Activated CD4-positive, CD25-positive, alpha-beta regulatory T cell (primary cell): ENCODE measurements around the gene CUL4A.
"Not testable (repeated sequence)": the region's sequence is repeated elsewhere in the genome, so short reads cannot be mapped to it uniquely, and the experiment has no call there.

ENCODE experiments used
- DNase-seq, 4 experiments: peaks; one replicate each; lab custom pipeline; 2025; lab: John Stamatoyannopoulos, UW

The CUL4A gene

GRCh38 chr13:113209336-113209758, at the start of gene CUL4A:
TSS of gene CUL4A (plus strand) at chr13:113209613. CDS start at chr13:113209628, 15 bp downstream.
- peak; percentile 42 to 59 (median 47) for DNase-seq

GRCh38 chr13:113159701-113160100, 49.7 kb upstream of the CUL4A start:
- no peak for DNase-seq

GRCh38 chr13:113160983-113161382, 48.4 kb upstream of the CUL4A start:
- DNase-seq, result no peak

GRCh38 chr13:113161433-113161832, 48.0 kb upstream of the CUL4A start:
- no peak for DNase-seq

GRCh38 chr13:113161975-113162374, 47.4 kb upstream of the CUL4A start:
- not testable (repeated sequence) for DNase-seq

- DNase-seq, result no peak
These were observed 46.4 kb upstream of the CUL4A start for GRCh38 chr13:113162783-113163685.

GRCh38 chr13:113164492-113164891, 44.9 kb upstream of the CUL4A start:
- no peak for DNase-seq

- no peak for DNase-seq
These were observed 43.1 kb upstream of the CUL4A start for GRCh38 chr13:113166266-113166665.

GRCh38 chr13:113166681-113167080, 42.7 kb upstream of the CUL4A start:
- no peak for DNase-seq

- no peak for DNase-seq
These were observed 42.3 kb upstream of the CUL4A start for GRCh38 chr13:113167155-113167554.

- DNase-seq, result no peak
These were observed 41.8 kb upstream of the CUL4A start for GRCh38 chr13:113167575-113167974.

GRCh38 chr13:113168211-113168610, 41.2 kb upstream of the CUL4A start:
- no peak for DNase-seq

- no peak for DNase-seq
These were observed 39.8 kb upstream of the CUL4A start for GRCh38 chr13:113169277-113170272.

GRCh38 chr13:113170511-113170910, 38.9 kb upstream of the CUL4A start:
- no peak for DNase-seq

GRCh38 chr13:113171250-113172125, 37.9 kb upstream of the CUL4A start:
- DNase-seq, result no peak

- no peak for DNase-seq
These were observed 36.9 kb upstream of the CUL4A start for GRCh38 chr13:113172419-113172926.

GRCh38 chr13:113176280-113176679, 33.1 kb upstream of the CUL4A start:
- DNase-seq, result peak in 1 of 4 experiments; percentile 33

GRCh38 chr13:113176822-113177221, 32.6 kb upstream of the CUL4A start:
- no peak for DNase-seq

GRCh38 chr13:113178070-113178895, 31.1 kb upstream of the CUL4A start:
- no peak for DNase-seq

GRCh38 chr13:113178896-113179167, 30.6 kb upstream of the CUL4A start:
- no peak for DNase-seq
